Epithelial cell of proximal tubule (primary cell): Measurements from ENCODE around the gene GNAI3. TPM values are rescaled to one million over a fixed set of nuclear protein-coding genes. Genes with fewer than 3 reads are reported as not detected.

ENCODE experiments used
- DNase-seq: peaks from one replicate; pipeline ENCODE4 v3.0.0-alpha.2; 2011; ENCODE audit warnings: low read depth
- H3K4me3 ChIP-seq: 2 replicates; pipeline ENCODE4 v1.5.1; 2011; ENCODE audit warnings: low read depth, mild to moderate bottlenecking, low read length
- total RNA-seq: library from RNA; depleted of rRNA; stranded (reverse); fragments of >200 nt; gene quantifications from 2 replicates; pipeline ENCODE4 v1.2.3, GENCODE V29; 2015
- TF ChIP-seq, protein P1 (sequence below): conservative IDR thresholded peaks from 2 replicates; pipeline ENCODE4 v1.5.1; 2012; ENCODE audit warnings: low read depth, mild to moderate bottlenecking, low read length

GNAI3 gene
- total RNA-seq, 1 donor from 2014 or later = 12.7 TPM

DNA sequence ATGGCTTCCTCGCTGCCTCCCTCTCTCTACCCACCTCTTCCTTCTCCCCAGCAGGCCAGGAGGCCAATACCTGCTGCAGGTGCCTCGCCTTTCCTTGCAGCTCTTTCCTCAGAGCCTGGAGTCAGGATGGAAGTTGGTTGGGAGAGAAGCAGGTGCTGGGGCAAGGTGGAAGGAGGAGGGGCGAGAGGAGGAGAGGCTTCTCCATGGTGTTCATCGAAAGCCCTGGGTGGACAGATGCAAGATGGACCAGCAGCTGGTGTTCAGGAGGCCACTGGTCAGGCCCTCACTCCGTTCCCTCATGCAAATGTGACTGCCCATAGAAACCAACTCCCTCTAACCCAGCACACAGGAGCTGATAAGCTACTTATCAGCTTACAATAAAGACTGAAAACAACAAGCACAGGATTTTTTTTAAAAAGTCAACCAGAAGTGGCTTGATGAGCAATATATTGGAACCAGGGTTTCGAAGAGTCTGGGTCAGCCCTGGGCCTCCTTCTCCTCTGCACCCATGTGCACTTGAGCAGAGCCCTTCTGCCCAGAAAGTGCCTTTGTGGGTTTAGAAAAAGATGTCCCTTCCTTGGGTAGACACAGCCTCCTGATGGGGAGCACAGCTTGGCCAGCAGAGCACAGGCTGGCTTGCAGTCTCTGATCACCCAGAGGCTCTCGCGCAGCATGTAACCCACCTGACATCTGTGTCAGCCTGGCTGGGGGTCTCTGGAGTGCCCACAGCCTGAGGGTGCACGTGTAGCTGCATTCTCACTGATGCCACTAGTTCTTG is 90.8 kb downstream of the GNAI3 start:
- DNase-seq = no peak
- TF ChIP-seq, protein P1, sequence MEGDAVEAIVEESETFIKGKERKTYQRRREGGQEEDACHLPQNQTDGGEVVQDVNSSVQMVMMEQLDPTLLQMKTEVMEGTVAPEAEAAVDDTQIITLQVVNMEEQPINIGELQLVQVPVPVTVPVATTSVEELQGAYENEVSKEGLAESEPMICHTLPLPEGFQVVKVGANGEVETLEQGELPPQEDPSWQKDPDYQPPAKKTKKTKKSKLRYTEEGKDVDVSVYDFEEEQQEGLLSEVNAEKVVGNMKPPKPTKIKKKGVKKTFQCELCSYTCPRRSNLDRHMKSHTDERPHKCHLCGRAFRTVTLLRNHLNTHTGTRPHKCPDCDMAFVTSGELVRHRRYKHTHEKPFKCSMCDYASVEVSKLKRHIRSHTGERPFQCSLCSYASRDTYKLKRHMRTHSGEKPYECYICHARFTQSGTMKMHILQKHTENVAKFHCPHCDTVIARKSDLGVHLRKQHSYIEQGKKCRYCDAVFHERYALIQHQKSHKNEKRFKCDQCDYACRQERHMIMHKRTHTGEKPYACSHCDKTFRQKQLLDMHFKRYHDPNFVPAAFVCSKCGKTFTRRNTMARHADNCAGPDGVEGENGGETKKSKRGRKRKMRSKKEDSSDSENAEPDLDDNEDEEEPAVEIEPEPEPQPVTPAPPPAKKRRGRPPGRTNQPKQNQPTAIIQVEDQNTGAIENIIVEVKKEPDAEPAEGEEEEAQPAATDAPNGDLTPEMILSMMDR = no peak
- H3K4me3 ChIP-seq = no peak overlapping the region

GRCh38 chr1:109639841-109640184 is 91.4 kb downstream of the GNAI3 start:
- no peak overlapping the region for H3K4me3 ChIP-seq
- no peak for DNase-seq
- TF ChIP-seq, protein P1 = no peak

GRCh38 chr1:109640285-109640865 is 92.0 kb downstream of the GNAI3 start:
- H3K4me3 ChIP-seq = no peak overlapping the region
- DNase-seq = no peak
- TF ChIP-seq, protein P1 = peak; percentile 84

DNA sequence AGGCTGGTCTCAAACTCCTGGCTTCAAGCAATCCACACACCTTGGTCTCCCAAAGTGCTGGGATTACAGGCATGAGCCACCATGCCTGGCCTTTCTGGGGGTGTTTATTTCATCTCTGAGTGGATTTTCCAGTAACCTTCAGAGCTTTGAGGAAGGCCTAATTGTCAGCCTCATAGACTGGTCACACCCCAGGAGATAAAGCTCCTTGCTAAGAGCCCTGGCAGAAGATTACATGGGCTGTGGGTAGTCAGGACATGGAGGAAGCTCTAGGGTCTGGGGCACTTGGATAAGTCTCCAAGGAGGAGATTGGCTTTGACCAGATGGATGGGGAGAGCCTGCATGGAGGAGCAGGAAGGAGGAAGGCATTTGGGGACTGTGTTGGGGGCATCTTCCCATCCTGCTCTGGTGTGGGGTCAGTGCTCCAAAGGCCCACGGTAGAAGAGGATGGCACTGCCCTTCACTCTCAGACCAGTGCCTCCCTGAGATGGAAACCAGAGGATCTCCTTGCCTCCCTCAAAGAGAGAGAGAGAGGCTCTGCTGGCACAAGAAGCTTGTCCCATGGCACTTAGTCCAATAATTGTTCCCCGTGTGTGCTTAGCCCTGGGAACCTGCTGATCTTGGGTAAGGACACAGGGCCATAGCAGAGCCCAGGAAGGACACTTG is 92.8 kb downstream of the GNAI3 start:
- DNase-seq = no peak
- H3K4me3 ChIP-seq = no peak overlapping the region
- TF ChIP-seq, protein P1 = no peak

GRCh38 chr1:109641861-109642260 is 93.4 kb downstream of the GNAI3 start:
- no peak overlapping the region for H3K4me3 ChIP-seq
- no peak for DNase-seq
- TF ChIP-seq, protein P1 = no peak

DNA sequence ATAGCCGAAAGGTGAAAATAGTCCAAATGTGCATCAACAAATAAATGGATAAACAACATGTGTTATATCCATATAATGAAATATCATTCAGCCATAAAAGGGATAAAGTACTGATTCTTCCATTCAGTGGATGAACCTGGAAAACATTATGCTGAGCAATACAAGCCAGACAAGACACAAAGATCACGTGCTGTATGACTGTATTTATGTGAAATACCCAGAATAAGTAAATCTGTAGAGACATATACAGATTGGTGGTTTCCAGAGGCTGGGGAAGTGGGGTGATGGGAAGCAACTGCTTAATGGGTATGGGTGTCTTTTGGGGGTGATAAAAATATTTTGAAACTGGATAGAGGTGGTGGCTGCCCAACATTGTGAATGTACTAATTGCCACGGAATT is 94.2 kb downstream of the GNAI3 start:
- TF ChIP-seq, protein P1 = no peak
- no peak overlapping the region for H3K4me3 ChIP-seq
- no peak for DNase-seq
